Neural crest cell (in vitro differentiated cells): ENCODE results near the gene PRRC1. TPM values are rescaled to one million over a fixed set of nuclear protein-coding genes. Genes with fewer than 3 reads are reported as not detected.

Experiments used
- DNase-seq: peaks from one replicate; pipeline ENCODE4 v3.0.0; 2021; ENCODE audit warnings: low read depth, mixed read lengths, low spot score
- H3K27ac Mint-ChIP-seq: one replicate; pipeline ENCODE4 v1.8.0; 2021; ENCODE audit warnings: mild to moderate bottlenecking, mixed read lengths; ENCODE audit not compliant: unreplicated experiment
- H3K27me3 Mint-ChIP-seq: 2 replicates; pipeline ENCODE4 v1.8.0; 2021; ENCODE audit warnings: low read depth, mild to moderate bottlenecking, mixed read lengths
- H3K36me3 Mint-ChIP-seq: 2 replicates; pipeline ENCODE4 v1.8.0; 2021; ENCODE audit warnings: low read depth, mild to moderate bottlenecking, mixed read lengths
- H3K4me1 Mint-ChIP-seq: 2 replicates; pipeline ENCODE4 v1.8.0; 2021; ENCODE audit warnings: mixed read lengths
- H3K4me3 Mint-ChIP-seq: one replicate; pipeline ENCODE4 v1.8.0; 2021; ENCODE audit warnings: mild to moderate bottlenecking, mixed read lengths
- H3K9me3 Mint-ChIP-seq: 2 replicates; pipeline ENCODE4 v1.8.0; 2021; ENCODE audit warnings: mixed read lengths
- total RNA-seq: library from RNA; stranded (reverse); gene quantifications from 2 replicates; pipeline ENCODE4 v1.2.1, GENCODE V29; 2021
- TF ChIP-seq, protein P1 (sequence below): fragments of 200-600 bp; sonication (generic); conservative IDR thresholded peaks from 2 replicates; pipeline ENCODE4 v1.5.0; 2021; ENCODE audit warnings: antibody characterized with exemption, mild to moderate bottlenecking

The PRRC1 gene
- total RNA-seq, 1 donor from 2014 or later: 58.6 TPM

DNA sequence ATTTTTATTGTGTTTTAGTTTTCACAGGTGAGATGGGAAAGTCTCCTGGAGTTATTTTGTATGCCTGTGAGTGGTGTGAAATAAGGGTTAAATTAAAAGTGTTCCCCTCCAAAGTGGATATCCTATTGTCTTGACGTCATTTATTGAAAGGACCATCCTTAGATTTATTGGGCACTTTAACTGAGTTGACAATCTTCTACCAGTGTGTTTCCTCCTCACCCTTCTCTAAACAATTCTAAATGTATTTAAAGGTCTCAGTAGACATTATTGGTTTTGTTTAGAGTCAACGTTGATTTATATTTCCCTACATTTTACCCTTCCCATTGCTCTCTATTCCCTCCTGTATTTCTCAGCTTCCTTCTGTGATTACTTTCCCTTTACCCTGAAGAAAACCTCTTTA is 40.8 kb downstream of the PRRC1 start:
- Mint-ChIP-seq H3K27ac (no peak overlapping the region), H3K4me1 (peaks cover 14% of the 10 kb centered on the region), H3K36me3 (peaks cover 16% of the 10 kb centered on the region), H3K27me3 (no peaks in the 10 kb centered on the region), H3K9me3 (no peaks in the 10 kb centered on the region), H3K4me3 (no peak overlapping the region)
- TF ChIP-seq, protein P1, sequence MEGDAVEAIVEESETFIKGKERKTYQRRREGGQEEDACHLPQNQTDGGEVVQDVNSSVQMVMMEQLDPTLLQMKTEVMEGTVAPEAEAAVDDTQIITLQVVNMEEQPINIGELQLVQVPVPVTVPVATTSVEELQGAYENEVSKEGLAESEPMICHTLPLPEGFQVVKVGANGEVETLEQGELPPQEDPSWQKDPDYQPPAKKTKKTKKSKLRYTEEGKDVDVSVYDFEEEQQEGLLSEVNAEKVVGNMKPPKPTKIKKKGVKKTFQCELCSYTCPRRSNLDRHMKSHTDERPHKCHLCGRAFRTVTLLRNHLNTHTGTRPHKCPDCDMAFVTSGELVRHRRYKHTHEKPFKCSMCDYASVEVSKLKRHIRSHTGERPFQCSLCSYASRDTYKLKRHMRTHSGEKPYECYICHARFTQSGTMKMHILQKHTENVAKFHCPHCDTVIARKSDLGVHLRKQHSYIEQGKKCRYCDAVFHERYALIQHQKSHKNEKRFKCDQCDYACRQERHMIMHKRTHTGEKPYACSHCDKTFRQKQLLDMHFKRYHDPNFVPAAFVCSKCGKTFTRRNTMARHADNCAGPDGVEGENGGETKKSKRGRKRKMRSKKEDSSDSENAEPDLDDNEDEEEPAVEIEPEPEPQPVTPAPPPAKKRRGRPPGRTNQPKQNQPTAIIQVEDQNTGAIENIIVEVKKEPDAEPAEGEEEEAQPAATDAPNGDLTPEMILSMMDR: no peak
- no peak for DNase-seq

DNA sequence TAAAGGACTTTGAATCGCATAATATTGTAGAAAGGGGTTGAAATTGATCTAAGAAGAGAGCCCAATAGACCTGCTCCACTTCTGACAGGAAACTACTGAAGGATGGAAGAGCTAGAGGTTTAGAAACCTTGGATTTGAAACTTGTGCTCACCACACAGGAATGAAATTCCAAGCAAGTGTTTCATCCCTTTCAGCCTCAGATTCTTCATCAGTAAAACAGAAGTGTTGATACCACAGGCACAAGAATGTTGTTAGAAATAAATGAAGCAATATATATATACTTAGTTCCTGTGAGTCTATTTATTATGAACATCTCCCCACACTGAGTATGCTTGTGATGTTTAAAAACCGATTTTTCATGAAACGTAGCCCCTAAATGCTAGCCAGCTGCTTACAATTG is 43.8 kb downstream of the PRRC1 start:
- peaks cover 29% of the 10 kb centered on the region for H3K4me1 Mint-ChIP-seq
- H3K9me3 Mint-ChIP-seq: no peaks in the 10 kb centered on the region
- DNase-seq: no peak
- TF ChIP-seq, protein P1: no peak
- H3K4me3 Mint-ChIP-seq: no peak overlapping the region
- H3K36me3 Mint-ChIP-seq: peaks cover 10% of the 10 kb centered on the region
- H3K27ac Mint-ChIP-seq: no peak overlapping the region
- H3K27me3 Mint-ChIP-seq: no peaks in the 10 kb centered on the region

DNA sequence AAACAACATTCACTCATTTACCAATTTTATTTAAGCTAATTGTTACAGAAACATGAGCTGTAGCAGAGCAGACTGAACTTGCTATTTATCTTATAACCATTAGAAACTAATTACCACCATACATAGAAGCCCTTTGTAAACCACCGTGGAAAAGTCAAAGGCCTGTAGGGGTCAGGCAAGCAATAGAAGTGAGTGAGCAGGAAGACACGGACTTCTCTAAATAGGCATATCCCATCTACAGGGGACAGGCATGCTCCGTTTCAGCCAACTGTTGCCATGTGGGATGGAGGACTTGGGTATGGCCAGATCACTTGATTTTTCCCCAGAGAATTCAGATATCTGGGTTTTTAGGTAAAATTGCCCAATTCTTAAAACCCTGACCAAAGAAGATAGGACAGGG is 44.8 kb downstream of the PRRC1 start:
- Mint-ChIP-seq H3K27me3 (no peaks in the 10 kb centered on the region), H3K9me3 (no peaks in the 10 kb centered on the region), H3K4me1 (peaks cover 30% of the 10 kb centered on the region), H3K36me3 (peaks cover 10% of the 10 kb centered on the region), H3K27ac (no peak overlapping the region), H3K4me3 (no peak overlapping the region)
- TF ChIP-seq, protein P1: peak; percentile 46
- DNase-seq: peak; percentile 8

DNA sequence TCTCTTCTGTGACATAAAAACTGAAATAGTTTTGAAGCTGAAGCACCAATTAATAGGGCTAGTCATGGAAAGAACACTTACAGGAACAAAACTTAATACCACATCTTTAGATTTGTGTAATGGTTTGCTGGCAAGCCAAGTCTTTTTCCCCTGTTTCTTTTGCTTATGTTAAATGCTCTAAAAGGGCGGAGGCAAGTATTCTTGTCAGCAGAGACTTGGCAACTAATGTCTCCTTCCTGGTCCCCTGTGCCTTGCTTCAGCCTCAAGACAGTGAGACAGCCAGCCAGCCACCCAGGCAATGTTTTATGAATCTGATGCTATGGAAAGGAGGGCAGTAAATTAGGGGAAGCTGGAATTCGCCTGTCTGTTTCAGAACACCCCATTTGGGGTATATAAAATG is 45.7 kb downstream of the PRRC1 start:
- H3K4me3 Mint-ChIP-seq: no peak overlapping the region
- H3K27ac Mint-ChIP-seq: no peak overlapping the region
- H3K9me3 Mint-ChIP-seq: no peaks in the 10 kb centered on the region

DNA sequence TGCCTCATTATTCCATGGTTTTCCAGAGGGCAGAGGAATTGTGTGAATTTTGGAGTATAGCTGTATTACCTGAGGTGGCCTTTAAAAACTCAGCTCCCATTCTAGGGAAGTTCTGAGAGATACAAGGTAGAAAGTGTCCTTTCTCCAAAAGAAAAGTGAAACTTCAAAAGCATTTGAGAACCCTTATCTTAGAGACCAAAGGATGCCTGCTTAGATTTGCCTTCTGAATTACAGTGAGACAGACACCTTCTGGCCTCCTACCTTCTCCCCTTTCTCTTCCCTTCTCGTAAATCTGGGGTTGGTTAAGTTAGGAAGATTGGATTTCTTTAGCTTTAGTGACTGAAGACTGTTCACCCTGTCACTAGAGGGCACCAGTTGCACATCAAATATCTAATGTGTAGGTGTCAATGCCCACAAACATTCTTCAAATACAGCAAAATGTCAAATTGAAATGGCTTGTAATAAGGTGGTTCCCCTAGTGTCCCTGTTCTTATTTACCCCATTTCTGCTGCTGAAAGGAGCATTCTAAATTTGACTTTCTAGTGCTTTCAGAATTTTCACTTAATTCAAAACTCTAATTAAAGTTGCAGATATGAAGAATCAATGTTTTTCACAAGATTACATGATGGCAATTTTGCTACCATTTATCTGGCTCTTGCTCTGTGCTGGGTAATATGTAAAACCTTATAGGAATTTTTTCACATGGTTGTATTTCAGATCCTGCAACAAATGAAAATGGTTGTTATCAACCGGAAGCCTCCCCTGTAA is 46.7 kb downstream of the PRRC1 start:
- no peaks in the 10 kb centered on the region for H3K27me3 Mint-ChIP-seq

More for the DNA sequence above, 45.7 kb downstream of the PRRC1 start:
- TF ChIP-seq, protein P1: no peak
- DNase-seq: no peak
- Mint-ChIP-seq H3K36me3 (peaks cover 10% of the 10 kb centered on the region), H3K27me3 (no peaks in the 10 kb centered on the region), H3K4me1 (peaks cover 30% of the 10 kb centered on the region)

More for the DNA sequence above, 46.7 kb downstream of the PRRC1 start:
- Mint-ChIP-seq H3K27ac (no peak overlapping the region), H3K36me3 (peaks cover 4% of the 10 kb centered on the region), H3K4me1 (peaks cover 30% of the 10 kb centered on the region), H3K9me3 (no peaks in the 10 kb centered on the region), H3K4me3 (no peak overlapping the region)
- TF ChIP-seq, protein P1: peak; percentile 84
- DNase-seq: peak; percentile 57
